ENCODE results near the gene CHRNB2.

Gene CHRNB2

GRCh38 chr1:154608397-154609270 is 41.1 kb downstream of the CHRNB2 start:
- in situ Hi-C loops (cut with MboI; ENCODE audit: low sequenced_read_pairs): no loop called here

DNA sequence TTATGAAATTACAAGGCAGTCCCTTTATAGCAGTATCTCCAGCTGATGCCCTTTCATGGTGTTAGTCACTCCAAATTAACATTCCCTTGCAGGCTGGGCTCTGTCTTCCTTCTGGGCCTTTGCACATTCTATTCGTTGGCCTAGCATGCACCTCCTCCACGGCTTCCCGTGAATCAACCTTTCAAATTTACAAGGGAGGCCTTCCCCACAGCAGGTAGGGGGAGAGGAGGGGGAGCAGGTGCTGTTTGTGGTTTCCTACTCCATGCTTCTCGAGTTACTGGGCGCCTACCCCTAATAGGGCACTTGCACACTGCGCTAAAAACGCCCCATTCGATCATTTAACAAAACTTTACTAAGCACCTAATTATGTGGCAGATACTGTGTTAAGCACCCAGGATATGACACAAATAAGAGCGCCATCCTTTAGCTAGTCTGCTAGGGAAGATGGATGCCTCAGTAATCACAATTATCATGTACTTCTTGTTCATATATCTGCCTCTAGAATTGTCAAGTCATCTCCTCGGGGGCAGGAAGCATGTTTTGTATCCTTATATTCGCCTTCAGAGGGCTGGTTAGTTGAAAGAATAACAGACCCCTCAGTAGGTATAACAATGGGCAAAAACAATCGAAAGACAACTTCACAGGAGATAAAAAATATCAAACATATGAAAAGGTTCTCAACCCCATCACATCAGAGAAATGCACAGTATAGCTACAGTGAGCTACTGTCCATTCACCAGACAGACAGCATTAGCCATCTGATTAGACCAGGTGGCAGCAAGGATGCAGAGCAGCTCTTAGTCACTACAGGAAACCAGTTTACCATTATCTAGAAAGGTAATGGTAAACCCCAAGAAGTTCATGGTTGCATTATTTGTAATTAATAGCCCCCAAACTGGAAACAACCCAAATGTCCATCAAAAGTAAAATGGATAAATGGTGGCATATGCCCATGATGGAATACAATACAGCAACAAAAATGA is 42.1 kb downstream of the CHRNB2 start:
- in situ Hi-C loops (cut with MboI; ENCODE audit: low sequenced_read_pairs): no loop called here

GRCh38 chr1:154611150-154611862 is 43.7 kb downstream of the CHRNB2 start:
- in situ Hi-C loops (cut with MboI; ENCODE audit: low sequenced_read_pairs): no loop called here

GRCh38 chr1:154614247-154614646 is 46.7 kb downstream of the CHRNB2 start:
- in situ Hi-C loops (cut with MboI; ENCODE audit: low sequenced_read_pairs): no loop called here

GRCh38 chr1:154614901-154615300 is 47.3 kb downstream of the CHRNB2 start:
- in situ Hi-C loops (cut with MboI; ENCODE audit: low sequenced_read_pairs): no loop called here

GRCh38 chr1:154615411-154615810 is 47.8 kb downstream of the CHRNB2 start:
- in situ Hi-C loops (cut with MboI; ENCODE audit: low sequenced_read_pairs): no loop called here

DNA sequence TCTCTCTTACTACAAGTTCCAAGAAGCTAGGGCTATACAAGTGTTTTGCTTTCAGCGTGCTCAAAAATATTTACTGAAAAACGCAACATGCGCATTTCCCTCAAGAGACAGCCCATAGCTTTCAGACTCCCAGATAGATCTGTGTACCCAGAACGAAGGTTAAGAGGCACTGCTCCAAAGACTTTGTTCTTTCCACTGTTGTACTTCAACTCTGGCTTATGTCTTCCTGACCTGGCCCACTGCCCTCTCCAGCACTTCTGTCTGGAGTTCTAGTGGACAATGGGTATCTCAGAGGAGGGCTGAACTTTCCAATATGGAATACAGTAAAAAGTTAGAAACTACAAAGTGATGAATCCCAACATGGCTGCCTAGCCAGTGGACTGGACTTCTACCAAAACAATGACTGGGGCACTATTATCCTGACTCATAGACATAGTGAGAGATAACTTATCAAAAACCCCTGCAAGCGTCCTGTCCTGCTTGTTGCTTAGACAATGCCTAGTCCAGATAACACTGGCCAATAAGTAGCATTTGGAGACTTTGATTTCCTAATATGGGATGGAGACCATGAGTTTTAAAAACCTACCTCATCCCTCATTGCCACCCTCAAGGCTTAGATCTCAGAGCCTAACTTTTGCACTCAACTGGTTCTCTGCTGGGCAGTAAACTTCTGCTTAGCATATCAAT is 49.2 kb downstream of the CHRNB2 start:
- in situ Hi-C loops (cut with MboI; ENCODE audit: low sequenced_read_pairs): no loop called here

DNA sequence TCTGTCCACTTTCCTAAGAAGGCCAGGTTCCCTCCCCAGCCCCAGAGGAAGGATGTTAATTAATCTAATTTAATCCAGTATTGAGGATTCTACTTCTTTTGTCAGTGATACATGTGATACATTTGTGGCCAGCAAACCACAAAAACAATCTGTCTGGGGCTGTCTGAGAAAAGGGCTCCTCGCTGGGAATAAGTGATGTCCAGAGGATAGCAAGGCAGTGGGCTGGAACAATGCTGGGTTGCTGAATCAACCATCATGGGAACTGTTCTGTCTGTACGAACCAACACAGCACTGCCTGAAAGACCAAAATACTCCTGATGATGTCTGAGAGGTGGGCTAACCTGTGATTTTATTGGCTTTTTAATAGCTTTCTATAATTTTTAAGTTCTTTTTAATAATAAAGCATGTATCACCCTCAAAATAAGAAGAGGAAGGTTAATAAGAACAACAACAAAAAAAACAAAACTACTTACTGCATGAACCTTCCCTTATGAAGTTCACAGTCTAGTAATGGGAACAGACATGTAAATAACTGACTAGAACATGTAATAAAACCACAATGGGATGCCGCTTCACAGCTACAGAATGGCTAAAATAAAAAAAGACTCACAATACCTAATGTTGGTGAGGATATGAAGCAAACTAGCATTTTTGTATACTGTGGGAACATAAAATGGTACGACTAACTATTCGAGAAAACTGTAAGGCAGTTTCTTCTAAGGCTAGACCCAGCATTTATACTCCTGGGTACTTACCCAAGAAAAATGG is 51.8 kb downstream of the CHRNB2 start:
- in situ Hi-C loops (cut with MboI; ENCODE audit: low sequenced_read_pairs): no loop called here

- in situ Hi-C loops (cut with MboI; ENCODE audit: low sequenced_read_pairs): no loop called here
Measured at GRCh38 chr1:154620751-154621150, 53.2 kb downstream of the CHRNB2 start.

GRCh38 chr1:154621875-154622274 is 54.3 kb downstream of the CHRNB2 start:
- in situ Hi-C loops (cut with MboI; ENCODE audit: low sequenced_read_pairs): no loop called here

DNA sequence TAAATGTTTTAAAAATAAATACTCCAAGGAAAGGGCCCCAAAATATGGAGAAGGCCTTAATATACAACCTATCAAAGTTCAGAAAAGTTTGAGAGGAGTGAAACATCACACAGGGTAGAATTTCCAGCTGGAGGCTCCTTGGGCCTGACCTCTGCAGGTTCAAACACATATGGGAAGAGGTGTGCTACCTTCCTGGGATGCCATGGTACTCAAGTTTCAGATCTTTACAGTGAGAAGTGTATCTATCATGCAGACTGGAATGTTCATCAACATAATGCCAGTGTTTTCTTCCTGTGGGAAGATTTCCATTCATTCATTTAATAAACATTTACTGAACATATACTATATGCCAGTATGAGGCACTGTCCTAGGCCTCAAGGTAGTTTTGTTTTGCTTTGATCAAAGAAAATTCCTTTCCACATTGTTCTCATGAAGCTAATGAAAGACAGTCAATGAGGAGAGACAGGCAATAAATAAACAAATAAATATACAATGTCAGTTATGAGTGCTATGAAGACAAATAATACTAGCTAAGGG is 55.0 kb downstream of the CHRNB2 start:
- in situ Hi-C loops (cut with MboI; ENCODE audit: low sequenced_read_pairs): no loop called here

DNA sequence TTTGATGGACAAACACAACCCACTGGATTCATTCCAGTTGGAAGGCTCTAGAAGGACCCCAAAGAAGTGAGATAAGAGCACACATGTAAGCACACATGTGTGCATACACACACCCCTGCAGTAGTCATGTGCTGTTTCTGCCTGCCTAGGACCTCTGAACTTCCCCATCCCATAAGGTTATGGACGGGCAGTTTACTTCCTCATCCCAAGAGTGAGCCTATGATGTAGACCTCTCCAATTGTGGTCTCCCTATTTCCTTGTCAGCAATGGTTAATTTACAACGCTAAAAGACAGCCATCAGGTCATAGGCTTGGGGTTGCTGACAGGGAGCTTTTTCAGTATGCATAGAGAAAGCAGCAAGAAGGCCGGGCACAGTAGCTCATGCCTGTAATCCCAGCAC is 55.8 kb downstream of the CHRNB2 start:
- in situ Hi-C loops (cut with MboI; ENCODE audit: low sequenced_read_pairs): no loop called here

DNA sequence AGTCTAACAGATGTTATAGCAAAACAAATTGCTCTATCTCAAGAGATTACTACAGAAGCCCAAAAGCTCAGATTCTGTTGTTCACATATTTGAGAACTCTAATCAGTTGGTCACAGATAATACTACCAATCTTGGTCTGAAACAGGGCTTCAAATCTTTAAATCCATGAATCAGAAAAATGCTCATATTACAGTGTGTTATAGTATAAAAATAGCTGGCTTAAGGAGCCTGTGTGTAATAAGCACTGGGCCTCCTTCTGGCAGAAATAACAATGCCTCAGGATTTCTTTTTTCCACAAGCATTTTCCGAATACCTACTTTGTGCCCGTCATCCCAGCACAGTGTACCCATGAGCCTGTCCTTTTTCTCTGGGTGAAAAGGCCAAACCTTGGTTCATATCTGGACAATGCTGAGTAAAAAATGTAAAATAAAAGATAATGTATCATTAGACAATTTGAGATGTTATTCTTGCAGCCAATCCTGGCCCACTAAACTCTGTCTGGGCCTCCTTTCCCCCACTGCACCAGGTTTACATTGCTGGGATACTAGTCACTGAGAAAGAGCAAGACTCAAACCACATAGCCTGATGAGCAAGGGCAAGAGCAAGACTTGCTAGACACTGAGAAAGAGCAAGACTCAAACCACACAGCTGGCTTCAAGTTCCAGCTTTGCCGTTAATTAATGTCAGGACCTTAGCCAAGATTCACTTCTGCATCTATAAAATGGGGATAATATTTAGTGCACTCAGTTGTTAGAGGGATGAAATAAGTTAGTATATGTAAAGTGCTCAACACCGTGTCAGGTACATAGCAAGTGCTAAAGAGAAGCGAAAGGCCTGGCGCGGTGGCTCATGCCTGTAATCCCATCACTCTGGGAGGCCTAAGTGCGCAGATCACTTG is 57.4 kb downstream of the CHRNB2 start:
- in situ Hi-C loops (cut with MboI; ENCODE audit: low sequenced_read_pairs): no loop called here

- in situ Hi-C loops (cut with MboI; ENCODE audit: low sequenced_read_pairs): no loop called here
Measured at GRCh38 chr1:154626456-154627256, 59.1 kb downstream of the CHRNB2 start.

GRCh38 chr1:154627257-154628120 is 59.9 kb downstream of the CHRNB2 start:
- in situ Hi-C loops (cut with MboI; ENCODE audit: low sequenced_read_pairs): no loop called here

GRCh38 chr1:154628121-154628405 is 60.5 kb downstream of the CHRNB2 start:
- in situ Hi-C loops (cut with MboI; ENCODE audit: low sequenced_read_pairs): no loop called here

All from HL-60/S4 treated with phorbol 12-myristate 13-acetate at 8.2 ng/mL for 4 days and 3 days (cell line).